Measurements from ENCODE around the gene AFMID. TPM values are rescaled to one million over a fixed set of nuclear protein-coding genes. Genes with fewer than 3 reads are reported as not detected.

Gene AFMID
- total and polyA plus RNA-seq, 2 experiments from 2014 or later: 38.0 to 47.5 TPM

DNA sequence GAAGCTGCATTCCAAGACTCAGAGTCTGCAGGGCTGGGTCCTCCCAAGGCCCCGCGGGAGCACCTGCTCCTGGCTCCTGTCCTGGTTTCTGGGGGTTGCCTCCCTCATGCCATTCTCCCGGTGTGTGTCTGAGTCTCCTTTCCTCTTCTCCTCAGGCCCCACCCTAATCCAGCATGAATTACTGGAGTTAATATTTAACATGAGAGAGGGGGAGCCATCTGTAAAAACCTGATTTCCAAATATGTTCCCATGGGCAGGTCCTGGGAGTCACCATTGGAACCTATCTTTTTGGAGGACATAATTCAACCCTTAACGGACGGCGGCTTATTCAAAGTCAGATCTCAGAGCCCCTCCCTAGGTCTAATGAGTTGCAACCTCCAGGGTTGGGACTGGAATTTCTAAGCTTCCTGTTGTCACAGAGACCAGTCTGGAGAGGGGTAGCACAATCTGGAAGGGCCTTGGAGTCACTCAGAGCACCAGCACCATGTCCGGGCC is 35.6 kb upstream of the AFMID start (continued):
- TF ChIP-seq, protein P1, sequence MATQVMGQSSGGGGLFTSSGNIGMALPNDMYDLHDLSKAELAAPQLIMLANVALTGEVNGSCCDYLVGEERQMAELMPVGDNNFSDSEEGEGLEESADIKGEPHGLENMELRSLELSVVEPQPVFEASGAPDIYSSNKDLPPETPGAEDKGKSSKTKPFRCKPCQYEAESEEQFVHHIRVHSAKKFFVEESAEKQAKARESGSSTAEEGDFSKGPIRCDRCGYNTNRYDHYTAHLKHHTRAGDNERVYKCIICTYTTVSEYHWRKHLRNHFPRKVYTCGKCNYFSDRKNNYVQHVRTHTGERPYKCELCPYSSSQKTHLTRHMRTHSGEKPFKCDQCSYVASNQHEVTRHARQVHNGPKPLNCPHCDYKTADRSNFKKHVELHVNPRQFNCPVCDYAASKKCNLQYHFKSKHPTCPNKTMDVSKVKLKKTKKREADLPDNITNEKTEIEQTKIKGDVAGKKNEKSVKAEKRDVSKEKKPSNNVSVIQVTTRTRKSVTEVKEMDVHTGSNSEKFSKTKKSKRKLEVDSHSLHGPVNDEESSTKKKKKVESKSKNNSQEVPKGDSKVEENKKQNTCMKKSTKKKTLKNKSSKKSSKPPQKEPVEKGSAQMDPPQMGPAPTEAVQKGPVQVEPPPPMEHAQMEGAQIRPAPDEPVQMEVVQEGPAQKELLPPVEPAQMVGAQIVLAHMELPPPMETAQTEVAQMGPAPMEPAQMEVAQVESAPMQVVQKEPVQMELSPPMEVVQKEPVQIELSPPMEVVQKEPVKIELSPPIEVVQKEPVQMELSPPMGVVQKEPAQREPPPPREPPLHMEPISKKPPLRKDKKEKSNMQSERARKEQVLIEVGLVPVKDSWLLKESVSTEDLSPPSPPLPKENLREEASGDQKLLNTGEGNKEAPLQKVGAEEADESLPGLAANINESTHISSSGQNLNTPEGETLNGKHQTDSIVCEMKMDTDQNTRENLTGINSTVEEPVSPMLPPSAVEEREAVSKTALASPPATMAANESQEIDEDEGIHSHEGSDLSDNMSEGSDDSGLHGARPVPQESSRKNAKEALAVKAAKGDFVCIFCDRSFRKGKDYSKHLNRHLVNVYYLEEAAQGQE (IDR thresholded peaks at IDR 0.05; ENCODE audit: unreplicated experiment): no peak
- TF ChIP-seq NANOG (IDR thresholded peaks at IDR 0.05; ENCODE audit: borderline replicate concordance): no peak

DNA sequence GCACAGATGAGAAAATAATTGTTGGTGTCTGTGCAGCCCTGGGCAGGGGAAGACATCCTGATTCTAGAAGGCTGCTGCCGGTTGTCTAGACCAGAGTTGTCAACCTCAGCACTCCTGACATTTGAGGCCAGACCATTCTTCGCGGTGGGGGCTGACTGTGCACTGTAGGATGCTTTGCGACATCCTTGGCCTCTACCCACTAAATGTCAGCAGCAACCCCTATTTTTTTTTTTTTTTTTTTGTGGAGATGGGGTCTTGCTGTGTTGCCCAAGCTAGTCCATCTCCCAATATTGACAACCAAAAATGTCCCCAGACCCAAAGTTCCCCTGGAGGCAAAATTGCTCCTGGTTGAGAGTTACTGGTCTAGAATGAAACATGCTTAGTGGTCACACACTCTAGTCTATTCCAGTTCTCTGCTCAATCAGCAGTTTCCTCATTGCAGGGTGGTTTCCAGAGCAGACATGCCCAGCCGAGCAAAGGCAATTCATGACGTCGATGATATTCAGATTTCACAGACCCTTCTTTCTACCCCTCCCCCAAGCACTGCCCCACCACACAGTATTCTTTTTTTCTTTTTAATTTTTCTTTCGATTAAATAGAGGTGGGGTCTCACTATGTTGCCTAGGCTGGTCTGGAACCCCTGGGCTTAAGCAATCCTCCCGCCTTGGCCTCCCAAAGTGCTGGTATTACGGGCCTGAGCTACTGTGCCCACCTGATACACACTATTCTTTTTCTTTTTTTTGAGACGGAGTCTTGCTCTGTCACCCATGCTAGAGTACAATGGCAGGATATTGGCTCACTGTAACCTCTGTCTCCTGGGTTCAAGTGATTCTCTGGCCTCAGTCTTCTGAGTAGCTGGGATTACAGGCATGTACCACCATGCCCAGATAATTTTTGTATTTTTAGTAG is 32.0 kb upstream of the AFMID start:
- Mint-ChIP-seq H3K4me3 (no peak overlapping the region), H3K9me3 (no peaks in the 10 kb centered on the region)
- ATAC-seq: no peak
- TF ChIP-seq, protein P2, sequence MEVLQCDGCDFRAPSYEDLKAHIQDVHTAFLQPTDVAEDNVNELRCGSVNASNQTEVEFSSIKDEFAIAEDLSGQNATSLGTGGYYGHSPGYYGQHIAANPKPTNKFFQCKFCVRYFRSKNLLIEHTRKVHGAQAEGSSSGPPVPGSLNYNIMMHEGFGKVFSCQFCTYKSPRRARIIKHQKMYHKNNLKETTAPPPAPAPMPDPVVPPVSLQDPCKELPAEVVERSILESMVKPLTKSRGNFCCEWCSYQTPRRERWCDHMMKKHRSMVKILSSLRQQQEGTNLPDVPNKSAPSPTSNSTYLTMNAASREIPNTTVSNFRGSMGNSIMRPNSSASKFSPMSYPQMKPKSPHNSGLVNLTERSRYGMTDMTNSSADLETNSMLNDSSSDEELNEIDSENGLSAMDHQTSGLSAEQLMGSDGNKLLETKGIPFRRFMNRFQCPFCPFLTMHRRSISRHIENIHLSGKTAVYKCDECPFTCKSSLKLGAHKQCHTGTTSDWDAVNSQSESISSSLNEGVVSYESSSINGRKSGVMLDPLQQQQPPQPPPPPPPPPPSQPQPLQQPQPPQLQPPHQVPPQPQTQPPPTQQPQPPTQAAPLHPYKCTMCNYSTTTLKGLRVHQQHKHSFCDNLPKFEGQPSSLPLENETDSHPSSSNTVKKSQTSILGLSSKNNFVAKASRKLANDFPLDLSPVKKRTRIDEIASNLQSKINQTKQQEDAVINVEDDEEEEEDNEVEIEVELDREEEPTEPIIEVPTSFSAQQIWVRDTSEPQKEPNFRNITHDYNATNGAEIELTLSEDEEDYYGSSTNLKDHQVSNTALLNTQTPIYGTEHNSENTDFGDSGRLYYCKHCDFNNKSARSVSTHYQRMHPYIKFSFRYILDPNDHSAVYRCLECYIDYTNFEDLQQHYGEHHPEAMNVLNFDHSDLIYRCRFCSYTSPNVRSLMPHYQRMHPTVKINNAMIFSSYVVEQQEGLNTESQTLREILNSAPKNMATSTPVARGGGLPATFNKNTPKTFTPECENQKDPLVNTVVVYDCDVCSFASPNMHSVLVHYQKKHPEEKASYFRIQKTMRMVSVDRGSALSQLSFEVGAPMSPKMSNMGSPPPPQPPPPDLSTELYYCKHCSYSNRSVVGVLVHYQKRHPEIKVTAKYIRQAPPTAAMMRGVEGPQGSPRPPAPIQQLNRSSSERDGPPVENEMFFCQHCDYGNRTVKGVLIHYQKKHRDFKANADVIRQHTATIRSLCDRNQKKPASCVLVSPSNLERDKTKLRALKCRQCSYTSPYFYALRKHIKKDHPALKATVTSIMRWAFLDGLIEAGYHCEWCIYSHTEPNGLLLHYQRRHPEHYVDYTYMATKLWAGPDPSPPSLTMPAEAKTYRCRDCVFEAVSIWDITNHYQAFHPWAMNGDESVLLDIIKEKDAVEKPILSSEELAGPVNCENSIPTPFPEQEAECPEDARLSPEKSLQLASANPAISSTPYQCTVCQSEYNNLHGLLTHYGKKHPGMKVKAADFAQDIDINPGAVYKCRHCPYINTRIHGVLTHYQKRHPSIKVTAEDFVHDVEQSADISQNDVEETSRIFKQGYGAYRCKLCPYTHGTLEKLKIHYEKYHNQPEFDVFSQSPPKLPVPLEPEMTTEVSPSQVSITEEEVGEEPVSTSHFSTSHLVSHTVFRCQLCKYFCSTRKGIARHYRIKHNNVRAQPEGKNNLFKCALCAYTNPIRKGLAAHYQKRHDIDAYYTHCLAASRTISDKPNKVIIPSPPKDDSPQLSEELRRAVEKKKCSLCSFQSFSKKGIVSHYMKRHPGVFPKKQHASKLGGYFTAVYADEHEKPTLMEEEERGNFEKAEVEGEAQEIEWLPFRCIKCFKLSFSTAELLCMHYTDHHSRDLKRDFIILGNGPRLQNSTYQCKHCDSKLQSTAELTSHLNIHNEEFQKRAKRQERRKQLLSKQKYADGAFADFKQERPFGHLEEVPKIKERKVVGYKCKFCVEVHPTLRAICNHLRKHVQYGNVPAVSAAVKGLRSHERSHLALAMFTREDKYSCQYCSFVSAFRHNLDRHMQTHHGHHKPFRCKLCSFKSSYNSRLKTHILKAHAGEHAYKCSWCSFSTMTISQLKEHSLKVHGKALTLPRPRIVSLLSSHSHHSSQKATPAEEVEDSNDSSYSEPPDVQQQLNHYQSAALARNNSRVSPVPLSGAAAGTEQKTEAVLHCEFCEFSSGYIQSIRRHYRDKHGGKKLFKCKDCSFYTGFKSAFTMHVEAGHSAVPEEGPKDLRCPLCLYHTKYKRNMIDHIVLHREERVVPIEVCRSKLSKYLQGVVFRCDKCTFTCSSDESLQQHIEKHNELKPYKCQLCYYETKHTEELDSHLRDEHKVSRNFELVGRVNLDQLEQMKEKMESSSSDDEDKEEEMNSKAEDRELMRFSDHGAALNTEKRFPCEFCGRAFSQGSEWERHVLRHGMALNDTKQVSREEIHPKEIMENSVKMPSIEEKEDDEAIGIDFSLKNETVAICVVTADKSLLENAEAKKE (CRISPR knock-in tag; IDR thresholded peaks at IDR 0.05): no peak
- TF ChIP-seq STAT1 (IDR thresholded peaks at IDR 0.05; ENCODE audit: unreplicated experiment): no peak
- no peak for TF ChIP-seq ZNF114 (CRISPR knock-in tag; IDR thresholded peaks at IDR 0.05)
- TF ChIP-seq EZH2 (IDR thresholded peaks at IDR 0.05; ENCODE audit: low read depth, unreplicated experiment): no peak
- TF ChIP-seq EZH2phosphoT487 (IDR thresholded peaks at IDR 0.05; ENCODE audit: unreplicated experiment): no peak
- no peak for TF ChIP-seq NANOG (IDR thresholded peaks at IDR 0.05; ENCODE audit: borderline replicate concordance)
- TF ChIP-seq, protein P1 (IDR thresholded peaks at IDR 0.05; ENCODE audit: unreplicated experiment): no peak
- no peak for TF ChIP-seq JUNB (IDR thresholded peaks at IDR 0.05; ENCODE audit: unreplicated experiment)

More for the DNA sequence above, 32.0 kb upstream of the AFMID start:
- no peaks in the 10 kb centered on the region for H3K36me3 Mint-ChIP-seq (ENCODE audit: low read depth)
- peaks cover 6% of the 10 kb centered on the region for H3K27me3 Mint-ChIP-seq (ENCODE audit: insufficient read depth, low read depth, poor library complexity)
- DNase-seq (ENCODE audit: low spot score): no peak
- H3K79me2 ChIP-seq (replicated peaks; ENCODE audit: insufficient read depth): no peaks in the 10 kb centered on the region
- H4K20me1 ChIP-seq (replicated peaks; ENCODE audit: insufficient read depth): no peaks in the 10 kb centered on the region
- H3K9me2 ChIP-seq (ENCODE audit: insufficient read depth): no peaks in the 10 kb centered on the region
- no peak overlapping the region for H3K27ac Mint-ChIP-seq
- H3K27ac ChIP-seq (ENCODE audit: low read depth): no peak overlapping the region
- peaks cover 5% of the 10 kb centered on the region; the same call in 1 of the 3 replicates for H3K4me1 Mint-ChIP-seq
- no peaks in the 10 kb centered on the region for H3K27me3 ChIP-seq (ENCODE audit: insufficient read depth)
- H3F3A ChIP-seq (replicated peaks; ENCODE audit: low read depth): no peaks in the 10 kb centered on the region
- no peak overlapping the region for H2AFZ ChIP-seq
- H3K36me3 ChIP-seq (ENCODE audit: insufficient read depth): no peaks in the 10 kb centered on the region
- no peak overlapping the region for H3K4me3 ChIP-seq
- H3K4me1 ChIP-seq (ENCODE audit: insufficient read depth): no peaks in the 10 kb centered on the region
- H3K4me2 ChIP-seq: no peak overlapping the region
